HepG2 (cell line): ENCODE results near the gene GRAMD4. TPM values are rescaled to one million over a fixed set of nuclear protein-coding genes. Genes with fewer than 3 reads are reported as not detected.
A peak's percentile ranks its signal among the peaks of the same experiment; 100 is the strongest.

Source experiments
- CENPT ChIP-seq: sonication (generic); formaldehyde crosslinking; IDR thresholded peaks from 2 replicates; pipeline ENCODE4 v1.8.0; 2022; ENCODE audit warnings: low read depth, mild to moderate bottlenecking, moderate library complexity, missing genetic modification reagents
- KDM2A ChIP-seq: sonication (generic); formaldehyde crosslinking; IDR thresholded peaks from 2 replicates; pipeline ENCODE4 v1.4.0; 2020; ENCODE audit warnings: low read depth, missing genetic modification reagents, borderline replicate concordance
- KDM5B ChIP-seq: sonication (generic); formaldehyde crosslinking; IDR thresholded peaks from 2 replicates; pipeline ENCODE4 v1.4.0; 2020; ENCODE audit warnings: missing genetic modification reagents, mild to moderate bottlenecking, borderline replicate concordance
- KLF16 ChIP-seq, 2 experiments: sonication (generic) in 1 of 2; formaldehyde crosslinking in 1 of 2; IDR thresholded peaks; 2 replicates each; pipeline versions ENCODE4 v1.6.1 to v1.8.0; 2016 to 2023; ENCODE audit warnings: missing genetic modification reagents in 2 of 2, missing compliant biosample characterization in 1 of 2
- NCOA1 ChIP-seq: sonication (generic); formaldehyde crosslinking; IDR thresholded peaks from 2 replicates; pipeline ENCODE4 v1.9.0; 2021; ENCODE audit warnings: missing genetic modification reagents
- PPARG ChIP-seq: conservative IDR thresholded peaks from 2 replicates; pipeline ENCODE4 v1.6.1; 2016; ENCODE audit warnings: missing biosample characterization, missing genetic modification reagents
- RAD21 ChIP-seq: fragments of 450-650 bp; formaldehyde crosslinking; IDR thresholded peaks from 2 replicates; pipeline ENCODE4 v1.5.0; 2020; ENCODE audit warnings: mild to moderate bottlenecking
- RFXAP ChIP-seq: sonication (generic); formaldehyde crosslinking; IDR thresholded peaks from 2 replicates; pipeline ENCODE4 v1.4.0; 2020; ENCODE audit warnings: missing genetic modification reagents, borderline replicate concordance
- SP5 ChIP-seq: IDR thresholded peaks from 2 replicates; pipeline ENCODE4 v1.6.1; 2016; ENCODE audit warnings: low read depth, borderline replicate concordance
- TOE1 ChIP-seq: sonication (generic); formaldehyde crosslinking; IDR thresholded peaks from 2 replicates; pipeline ENCODE4 v1.4.0; 2020; ENCODE audit warnings: mild to moderate bottlenecking, missing genetic modification reagents
- ZC3H13 ChIP-seq: sonication (generic); formaldehyde crosslinking; IDR thresholded peaks from 2 replicates; pipeline ENCODE4 v1.8.1; 2023; ENCODE audit warnings: mild to moderate bottlenecking, missing genetic modification reagents, moderate library complexity
- ZNF24 ChIP-seq: fragments of 450-650 bp; IDR thresholded peaks from 2 replicates; pipeline ENCODE4 v1.6.1; 2017; ENCODE audit warnings: antibody characterized with exemption, mild to moderate bottlenecking
- ZNF672 ChIP-seq: sonication (generic); formaldehyde crosslinking; IDR thresholded peaks from 2 replicates; pipeline ENCODE4 v1.8.1; 2022; ENCODE audit warnings: missing genetic modification reagents
- ZSCAN22 ChIP-seq: sonication (generic); formaldehyde crosslinking; IDR thresholded peaks from 2 replicates; pipeline ENCODE4 v1.4.0; 2020; ENCODE audit warnings: mild to moderate bottlenecking, missing genetic modification reagents
- polyA plus RNA-seq, 8 experiments: library from polyadenylated mRNA; depleted of rRNA in 3 of 8; stranded (reverse) in 7 of 8; unstranded in 1 of 8; fragments of >200 nt; fragmentation: Illumina TruSeq in 4 of 8; extraction: Trizol in 4 of 8; gene quantifications; 2 replicates each; pipeline versions ENCODE4 v1.2.1 to v1.2.3, GENCODE V29; 2011 to 2016; ENCODE audit warnings: low read depth in 4 of 8, missing spikeins in 1 of 8, mixed read lengths in 1 of 8; ENCODE audit not compliant: insufficient read depth in 1 of 8
- total RNA-seq, 5 experiments: library from RNA; depleted of rRNA; stranded (reverse); fragments of >200 nt; fragmentation: Illumina TruSeq; extraction: Trizol; gene quantifications; 2 replicates each; pipeline ENCODE4 v1.2.3, GENCODE V29; 2016; ENCODE audit warnings: low read depth in 1 of 5
- TF ChIP-seq, protein P1 (sequence below): sonication (generic); formaldehyde crosslinking; IDR thresholded peaks from 2 replicates; pipeline ENCODE4 v1.5.0; 2020; ENCODE audit warnings: missing genetic modification reagents
- TF ChIP-seq, protein P2 (sequence below): sonication (generic); formaldehyde crosslinking; IDR thresholded peaks from 2 replicates; pipeline ENCODE4 v1.4.0; 2020; ENCODE audit warnings: missing genetic modification reagents
- TF ChIP-seq, protein P3 (sequence below): sonication (generic); formaldehyde crosslinking; IDR thresholded peaks from 2 replicates; pipeline ENCODE4 v1.5.1; 2020; ENCODE audit warnings: mild to moderate bottlenecking, missing genetic modification reagents, moderate library complexity
- TF ChIP-seq, protein P4 (sequence below): sonication (generic); formaldehyde crosslinking; conservative IDR thresholded peaks from 2 replicates; pipeline ENCODE4 v1.4.0; 2020; ENCODE audit warnings: missing genetic modification reagents

GRAMD4 gene
- total and polyA plus RNA-seq, 2 of the 13 experiments (the other 11 are each of a cell fraction or from before 2014, with no cell fraction given) = 15.2 to 15.7 TPM

DNA sequence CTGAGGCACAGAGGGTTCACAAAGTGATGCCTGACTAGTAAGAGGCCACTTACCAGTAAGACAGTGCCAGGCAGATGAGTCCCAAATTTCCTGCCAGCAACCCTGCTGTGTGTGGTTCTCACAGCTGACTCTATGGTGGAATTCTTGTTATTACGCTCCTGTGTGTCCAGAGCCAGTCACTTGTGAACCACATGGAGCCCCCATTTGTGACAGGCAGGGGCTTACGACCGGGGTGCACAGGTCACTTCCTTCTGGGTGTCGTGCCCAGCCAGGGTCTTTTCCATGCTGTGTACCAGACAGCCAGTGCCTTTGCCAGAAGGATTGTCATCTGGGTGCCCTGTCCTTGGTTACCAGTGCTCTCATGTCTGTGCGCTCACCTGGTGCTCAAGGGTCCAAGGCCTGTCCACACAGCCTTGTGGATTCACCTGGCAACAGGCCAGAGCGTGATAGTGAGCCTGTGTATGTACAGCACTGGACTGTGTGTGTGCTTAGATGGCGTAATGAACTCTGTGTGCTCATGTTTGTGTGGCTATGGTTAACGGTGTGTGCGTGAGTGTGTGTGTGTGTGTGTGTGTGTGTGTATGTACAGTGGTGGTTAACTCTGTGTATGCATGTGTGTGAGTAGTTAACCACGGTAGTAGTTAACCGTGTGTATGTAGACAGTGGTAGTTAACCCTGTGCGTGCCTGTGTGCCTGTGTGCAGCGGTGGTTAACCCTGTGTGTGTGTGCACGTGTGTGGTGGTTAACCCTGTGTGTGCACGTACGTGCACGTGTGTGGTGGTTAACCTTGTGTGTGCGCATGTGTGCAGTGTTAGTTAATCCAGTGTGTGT is 18.6 kb downstream of the GRAMD4 start (continued):
- TF ChIP-seq NCOA1 (CRISPR knock-in tag) = no peak
- no peak for TF ChIP-seq TOE1 (CRISPR knock-in tag)
- TF ChIP-seq, protein P1, sequence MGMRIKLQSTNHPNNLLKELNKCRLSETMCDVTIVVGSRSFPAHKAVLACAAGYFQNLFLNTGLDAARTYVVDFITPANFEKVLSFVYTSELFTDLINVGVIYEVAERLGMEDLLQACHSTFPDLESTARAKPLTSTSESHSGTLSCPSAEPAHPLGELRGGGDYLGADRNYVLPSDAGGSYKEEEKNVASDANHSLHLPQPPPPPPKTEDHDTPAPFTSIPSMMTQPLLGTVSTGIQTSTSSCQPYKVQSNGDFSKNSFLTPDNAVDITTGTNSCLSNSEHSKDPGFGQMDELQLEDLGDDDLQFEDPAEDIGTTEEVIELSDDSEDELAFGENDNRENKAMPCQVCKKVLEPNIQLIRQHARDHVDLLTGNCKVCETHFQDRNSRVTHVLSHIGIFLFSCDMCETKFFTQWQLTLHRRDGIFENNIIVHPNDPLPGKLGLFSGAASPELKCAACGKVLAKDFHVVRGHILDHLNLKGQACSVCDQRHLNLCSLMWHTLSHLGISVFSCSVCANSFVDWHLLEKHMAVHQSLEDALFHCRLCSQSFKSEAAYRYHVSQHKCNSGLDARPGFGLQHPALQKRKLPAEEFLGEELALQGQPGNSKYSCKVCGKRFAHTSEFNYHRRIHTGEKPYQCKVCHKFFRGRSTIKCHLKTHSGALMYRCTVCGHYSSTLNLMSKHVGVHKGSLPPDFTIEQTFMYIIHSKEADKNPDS (CRISPR knock-in tag) = 0 out of 2 replicates have a peak, but pooled peaks have one; percentile 67
- TF ChIP-seq, protein P2, sequence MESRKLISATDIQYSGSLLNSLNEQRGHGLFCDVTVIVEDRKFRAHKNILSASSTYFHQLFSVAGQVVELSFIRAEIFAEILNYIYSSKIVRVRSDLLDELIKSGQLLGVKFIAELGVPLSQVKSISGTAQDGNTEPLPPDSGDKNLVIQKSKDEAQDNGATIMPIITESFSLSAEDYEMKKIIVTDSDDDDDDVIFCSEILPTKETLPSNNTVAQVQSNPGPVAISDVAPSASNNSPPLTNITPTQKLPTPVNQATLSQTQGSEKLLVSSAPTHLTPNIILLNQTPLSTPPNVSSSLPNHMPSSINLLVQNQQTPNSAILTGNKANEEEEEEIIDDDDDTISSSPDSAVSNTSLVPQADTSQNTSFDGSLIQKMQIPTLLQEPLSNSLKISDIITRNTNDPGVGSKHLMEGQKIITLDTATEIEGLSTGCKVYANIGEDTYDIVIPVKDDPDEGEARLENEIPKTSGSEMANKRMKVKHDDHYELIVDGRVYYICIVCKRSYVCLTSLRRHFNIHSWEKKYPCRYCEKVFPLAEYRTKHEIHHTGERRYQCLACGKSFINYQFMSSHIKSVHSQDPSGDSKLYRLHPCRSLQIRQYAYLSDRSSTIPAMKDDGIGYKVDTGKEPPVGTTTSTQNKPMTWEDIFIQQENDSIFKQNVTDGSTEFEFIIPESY = peak; percentile 97
- peak; percentile 17; the same call in 1 of the 2 replicates for TF ChIP-seq KDM2A (CRISPR knock-in tag)
- TF ChIP-seq PPARG (CRISPR knock-in tag) = no peak
- TF ChIP-seq ZSCAN22 (CRISPR knock-in tag) = no peak
- no peak for TF ChIP-seq ZNF24
- TF ChIP-seq ZNF672 (CRISPR knock-in tag) = no peak
- TF ChIP-seq KDM5B (CRISPR knock-in tag) = peak; percentile 59; the same call in 1 of the 2 replicates
- peak; percentile 55 for TF ChIP-seq SP5
- TF ChIP-seq CENPT (CRISPR knock-in tag) = 0 out of 2 replicates have a peak, but pooled peaks have one; percentile 20
- peak; percentile 39; the same call in 1 of the 2 replicates for TF ChIP-seq ZC3H13 (CRISPR knock-in tag)
- TF ChIP-seq, protein P3, sequence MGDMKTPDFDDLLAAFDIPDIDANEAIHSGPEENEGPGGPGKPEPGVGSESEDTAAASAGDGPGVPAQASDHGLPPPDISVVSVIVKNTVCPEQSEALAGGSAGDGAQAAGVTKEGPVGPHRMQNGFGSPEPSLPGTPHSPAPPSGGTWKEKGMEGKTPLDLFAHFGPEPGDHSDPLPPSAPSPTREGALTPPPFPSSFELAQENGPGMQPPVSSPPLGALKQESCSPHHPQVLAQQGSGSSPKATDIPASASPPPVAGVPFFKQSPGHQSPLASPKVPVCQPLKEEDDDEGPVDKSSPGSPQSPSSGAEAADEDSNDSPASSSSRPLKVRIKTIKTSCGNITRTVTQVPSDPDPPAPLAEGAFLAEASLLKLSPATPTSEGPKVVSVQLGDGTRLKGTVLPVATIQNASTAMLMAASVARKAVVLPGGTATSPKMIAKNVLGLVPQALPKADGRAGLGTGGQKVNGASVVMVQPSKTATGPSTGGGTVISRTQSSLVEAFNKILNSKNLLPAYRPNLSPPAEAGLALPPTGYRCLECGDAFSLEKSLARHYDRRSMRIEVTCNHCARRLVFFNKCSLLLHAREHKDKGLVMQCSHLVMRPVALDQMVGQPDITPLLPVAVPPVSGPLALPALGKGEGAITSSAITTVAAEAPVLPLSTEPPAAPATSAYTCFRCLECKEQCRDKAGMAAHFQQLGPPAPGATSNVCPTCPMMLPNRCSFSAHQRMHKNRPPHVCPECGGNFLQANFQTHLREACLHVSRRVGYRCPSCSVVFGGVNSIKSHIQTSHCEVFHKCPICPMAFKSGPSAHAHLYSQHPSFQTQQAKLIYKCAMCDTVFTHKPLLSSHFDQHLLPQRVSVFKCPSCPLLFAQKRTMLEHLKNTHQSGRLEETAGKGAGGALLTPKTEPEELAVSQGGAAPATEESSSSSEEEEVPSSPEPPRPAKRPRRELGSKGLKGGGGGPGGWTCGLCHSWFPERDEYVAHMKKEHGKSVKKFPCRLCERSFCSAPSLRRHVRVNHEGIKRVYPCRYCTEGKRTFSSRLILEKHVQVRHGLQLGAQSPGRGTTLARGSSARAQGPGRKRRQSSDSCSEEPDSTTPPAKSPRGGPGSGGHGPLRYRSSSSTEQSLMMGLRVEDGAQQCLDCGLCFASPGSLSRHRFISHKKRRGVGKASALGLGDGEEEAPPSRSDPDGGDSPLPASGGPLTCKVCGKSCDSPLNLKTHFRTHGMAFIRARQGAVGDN (CRISPR knock-in tag) = peak; percentile 86
- peak; percentile 39; the same call in 1 of the 2 replicates for TF ChIP-seq RFXAP
- peak; percentile 52 for TF ChIP-seq RAD21 (CRISPR knock-in tag)
- TF ChIP-seq KLF16 (CRISPR knock-in tag; IDR thresholded peaks at IDR 0.05) = peak in 1 of 2 experiments; percentile 29; a peak in 1 of 4 replicates
- TF ChIP-seq, protein P4, sequence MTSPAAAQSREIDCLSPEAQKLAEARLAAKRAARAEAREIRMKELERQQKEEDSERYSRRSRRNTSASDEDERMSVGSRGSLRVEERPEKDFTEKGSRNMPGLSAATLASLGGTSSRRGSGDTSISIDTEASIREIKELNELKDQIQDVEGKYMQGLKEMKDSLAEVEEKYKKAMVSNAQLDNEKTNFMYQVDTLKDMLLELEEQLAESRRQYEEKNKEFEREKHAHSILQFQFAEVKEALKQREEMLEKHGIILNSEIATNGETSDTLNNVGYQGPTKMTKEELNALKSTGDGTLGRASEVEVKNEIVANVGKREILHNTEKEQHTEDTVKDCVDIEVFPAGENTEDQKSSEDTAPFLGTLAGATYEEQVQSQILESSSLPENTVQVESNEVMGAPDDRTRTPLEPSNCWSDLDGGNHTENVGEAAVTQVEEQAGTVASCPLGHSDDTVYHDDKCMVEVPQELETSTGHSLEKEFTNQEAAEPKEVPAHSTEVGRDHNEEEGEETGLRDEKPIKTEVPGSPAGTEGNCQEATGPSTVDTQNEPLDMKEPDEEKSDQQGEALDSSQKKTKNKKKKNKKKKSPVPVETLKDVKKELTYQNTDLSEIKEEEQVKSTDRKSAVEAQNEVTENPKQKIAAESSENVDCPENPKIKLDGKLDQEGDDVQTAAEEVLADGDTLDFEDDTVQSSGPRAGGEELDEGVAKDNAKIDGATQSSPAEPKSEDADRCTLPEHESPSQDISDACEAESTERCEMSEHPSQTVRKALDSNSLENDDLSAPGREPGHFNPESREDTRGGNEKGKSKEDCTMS = no peak
